NCI-H460 (cell line): ENCODE results near the gene LIPC. TPM values are rescaled to one million over a fixed set of nuclear protein-coding genes. Genes with fewer than 3 reads are reported as not detected.

ENCODE experiments used
- DNase-seq: peaks from one replicate; pipeline ENCODE4 v3.0.0-alpha.2; 2016; ENCODE audit warnings: low read depth; ENCODE audit errors: extremely low read depth
- total RNA-seq: library from RNA; depleted of rRNA; stranded (reverse); fragments of >200 nt; shearing (Covaris generic); gene quantifications from 2 replicates; pipeline ENCODE4 v1.2.3, GENCODE V29; 2014

LIPC gene
- total RNA-seq, 1 experiment from 2014 or later: not detected

GRCh38 chr15:58433597-58434333 is 2.0 kb downstream of the LIPC start:
- DNase-seq: no peak

- DNase-seq: no peak
Measured at GRCh38 chr15:58434334-58434875, 2.6 kb downstream of the LIPC start.

GRCh38 chr15:58436552-58436951 is 4.8 kb downstream of the LIPC start:
- no peak for DNase-seq

GRCh38 chr15:58437531-58438105 is 5.8 kb downstream of the LIPC start:
- DNase-seq: no peak

- DNase-seq: no peak
Measured at GRCh38 chr15:58438111-58438510, 6.3 kb downstream of the LIPC start.

GRCh38 chr15:58438956-58439355 is 7.2 kb downstream of the LIPC start:
- peak; percentile 17 for DNase-seq

GRCh38 chr15:58440158-58440910 is 8.5 kb downstream of the LIPC start:
- no peak for DNase-seq

GRCh38 chr15:58440922-58441321 is 9.1 kb downstream of the LIPC start:
- no peak for DNase-seq

GRCh38 chr15:58441376-58442070 is 9.7 kb downstream of the LIPC start:
- DNase-seq: no peak

GRCh38 chr15:58442122-58442521 is 10.3 kb downstream of the LIPC start:
- DNase-seq: no peak

GRCh38 chr15:58443308-58443707 is 11.5 kb downstream of the LIPC start:
- no peak for DNase-seq

GRCh38 chr15:58444056-58444455 is 12.3 kb downstream of the LIPC start:
- no peak for DNase-seq

- DNase-seq: no peak
Measured at GRCh38 chr15:58444658-58445332, 13.0 kb downstream of the LIPC start.

- no peak for DNase-seq
Measured at GRCh38 chr15:58445865-58446264, 14.1 kb downstream of the LIPC start.

- no peak for DNase-seq
Measured at GRCh38 chr15:58446521-58446920, 14.7 kb downstream of the LIPC start.

GRCh38 chr15:58447271-58448010 is 15.7 kb downstream of the LIPC start:
- no peak for DNase-seq

- no peak for DNase-seq
Measured at GRCh38 chr15:58448331-58448730, 16.5 kb downstream of the LIPC start.

GRCh38 chr15:58448906-58449305 is 17.1 kb downstream of the LIPC start:
- no peak for DNase-seq

- no peak for DNase-seq
Measured at GRCh38 chr15:58451826-58452225, 20.0 kb downstream of the LIPC start.

GRCh38 chr15:58452775-58453174 is 21.0 kb downstream of the LIPC start:
- DNase-seq: no peak
